ENCODE results near the gene PARD3B.

DNA sequence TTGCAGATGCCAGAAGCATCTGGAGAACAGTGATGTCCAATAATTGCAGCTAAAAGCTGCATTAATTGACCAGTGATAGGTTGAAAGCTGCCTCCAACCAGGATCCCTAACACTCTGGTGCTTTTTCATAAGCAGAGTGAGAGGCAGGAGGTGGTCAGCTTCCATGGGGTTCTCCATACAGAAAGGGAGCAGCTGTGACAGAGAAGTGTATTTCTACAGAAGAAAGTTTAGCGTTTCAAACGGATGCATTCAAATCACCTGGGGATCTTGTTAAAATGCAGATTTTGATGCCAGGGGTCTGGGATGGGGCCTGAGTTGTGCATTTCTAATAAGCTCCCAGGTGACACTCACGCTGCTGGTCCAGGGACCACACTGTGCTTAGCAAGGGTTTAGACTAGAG lies 920.5 kb downstream of the PARD3B start:
- TF ChIP-seq, protein P1, sequence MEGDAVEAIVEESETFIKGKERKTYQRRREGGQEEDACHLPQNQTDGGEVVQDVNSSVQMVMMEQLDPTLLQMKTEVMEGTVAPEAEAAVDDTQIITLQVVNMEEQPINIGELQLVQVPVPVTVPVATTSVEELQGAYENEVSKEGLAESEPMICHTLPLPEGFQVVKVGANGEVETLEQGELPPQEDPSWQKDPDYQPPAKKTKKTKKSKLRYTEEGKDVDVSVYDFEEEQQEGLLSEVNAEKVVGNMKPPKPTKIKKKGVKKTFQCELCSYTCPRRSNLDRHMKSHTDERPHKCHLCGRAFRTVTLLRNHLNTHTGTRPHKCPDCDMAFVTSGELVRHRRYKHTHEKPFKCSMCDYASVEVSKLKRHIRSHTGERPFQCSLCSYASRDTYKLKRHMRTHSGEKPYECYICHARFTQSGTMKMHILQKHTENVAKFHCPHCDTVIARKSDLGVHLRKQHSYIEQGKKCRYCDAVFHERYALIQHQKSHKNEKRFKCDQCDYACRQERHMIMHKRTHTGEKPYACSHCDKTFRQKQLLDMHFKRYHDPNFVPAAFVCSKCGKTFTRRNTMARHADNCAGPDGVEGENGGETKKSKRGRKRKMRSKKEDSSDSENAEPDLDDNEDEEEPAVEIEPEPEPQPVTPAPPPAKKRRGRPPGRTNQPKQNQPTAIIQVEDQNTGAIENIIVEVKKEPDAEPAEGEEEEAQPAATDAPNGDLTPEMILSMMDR (conservative IDR thresholded peaks at IDR 0.05; ENCODE audit: low read depth, low read length), result no peak
- TF ChIP-seq EZH2 (IDR thresholded peaks at IDR 0.05; ENCODE audit: low read length, unreplicated experiment), result no peak
- no peak for TF ChIP-seq EZH2phosphoT487 (IDR thresholded peaks at IDR 0.05; ENCODE audit: borderline replicate concordance, low read length)

Measured in PC-3 (cell line).